NCI-H748 treated with DMSO at 0.1 percent for 48 hours (cell line): ENCODE results near the gene RETREG1.
A peak's percentile ranks its signal among the peaks of the same experiment; 100 is the strongest.

ENCODE experiments used
- DNase-seq: peaks from one replicate; lab custom pipeline; 2025; lab: John Stamatoyannopoulos, UW

Gene RETREG1

GRCh38 chr5:16582081-16582480 lies 34.7 kb downstream of the RETREG1 start:
- DNase-seq, result no peak

GRCh38 chr5:16580382-16580781 lies 36.4 kb downstream of the RETREG1 start:
- DNase-seq, result no peak

GRCh38 chr5:16579142-16579847 lies 37.5 kb downstream of the RETREG1 start:
- DNase-seq, result peak; percentile 89

GRCh38 chr5:16578474-16578883 lies 38.3 kb downstream of the RETREG1 start:
- peak; percentile 98 for DNase-seq

GRCh38 chr5:16577677-16578076 lies 39.1 kb downstream of the RETREG1 start:
- no peak for DNase-seq

GRCh38 chr5:16574789-16575721 lies 41.7 kb downstream of the RETREG1 start:
- no peak for DNase-seq

GRCh38 chr5:16573401-16573800 lies 43.4 kb downstream of the RETREG1 start:
- DNase-seq, result peak; percentile 78

- DNase-seq, result no peak
Observed at GRCh38 chr5:16572289-16573015, 44.3 kb downstream of the RETREG1 start.

- DNase-seq, result no peak
Observed at GRCh38 chr5:16571016-16571415, 45.8 kb downstream of the RETREG1 start.

- no peak for DNase-seq
Observed at GRCh38 chr5:16570121-16570815, 46.5 kb downstream of the RETREG1 start.

- DNase-seq, result peak; percentile 66
Observed at GRCh38 chr5:16568875-16569580, 47.8 kb downstream of the RETREG1 start.

- DNase-seq, result no peak
Observed at GRCh38 chr5:16567365-16567764, 49.4 kb downstream of the RETREG1 start.

- no peak for DNase-seq
Observed at GRCh38 chr5:16565118-16565517, 51.7 kb downstream of the RETREG1 start.

GRCh38 chr5:16564248-16564867 lies 52.4 kb downstream of the RETREG1 start:
- DNase-seq, result no peak

- DNase-seq, result no peak
Observed at GRCh38 chr5:16563686-16564085, 53.1 kb downstream of the RETREG1 start.

GRCh38 chr5:16561660-16562059 lies 55.1 kb downstream of the RETREG1 start:
- no peak for DNase-seq

- DNase-seq, result peak; percentile 85
Observed at GRCh38 chr5:16559702-16560101, 57.1 kb downstream of the RETREG1 start.

- no peak for DNase-seq
Observed at GRCh38 chr5:16558984-16559629, 57.7 kb downstream of the RETREG1 start.

- DNase-seq, result no peak
Observed at GRCh38 chr5:16557477-16557876, 59.3 kb downstream of the RETREG1 start.

GRCh38 chr5:16554110-16554509 lies 62.7 kb downstream of the RETREG1 start:
- no peak for DNase-seq
